HTERT RPE-1 (cell line): Measurements from ENCODE around the gene NME3.
"Not testable (repeated sequence)": the region's sequence is repeated elsewhere in the genome, so short reads cannot be mapped to it uniquely, and the experiment has no call there.

Experiments used
- in situ Hi-C: fragments of 300-500 bp; cut with MboI; formaldehyde crosslinking; loops from 4 replicates; pipeline ENCODE4 v1.14.3; 2020; ENCODE audit warnings: low sequenced_read_pairs

The NME3 gene

DNA sequence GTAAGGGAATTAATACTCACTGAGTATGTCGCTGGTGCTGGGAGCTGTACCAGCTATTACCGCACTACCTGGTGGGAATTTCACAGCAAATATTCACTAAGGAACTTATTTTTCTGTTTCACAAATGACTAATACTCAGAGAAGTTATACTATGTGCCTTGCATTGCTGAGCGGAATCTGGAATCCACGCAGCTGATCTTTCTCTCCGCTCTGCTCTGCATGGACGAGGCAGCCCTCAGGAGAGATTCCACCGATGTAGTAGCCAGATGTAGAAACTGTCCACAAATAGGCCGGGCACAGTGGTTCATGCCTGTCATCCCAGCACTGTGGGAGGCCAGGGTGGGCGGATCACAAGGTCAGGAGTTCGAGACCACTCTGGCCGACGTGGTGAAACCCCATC lies 17.1 kb downstream of the NME3 start:
- in situ Hi-C loops, result no loop called here

- in situ Hi-C loops, result no loop called here
These were observed 18.5 kb downstream of the NME3 start for GRCh38 chr16:1752853-1753252.

- in situ Hi-C loops, result no loop called here
These were observed 19.4 kb downstream of the NME3 start for GRCh38 chr16:1751946-1752345.

DNA sequence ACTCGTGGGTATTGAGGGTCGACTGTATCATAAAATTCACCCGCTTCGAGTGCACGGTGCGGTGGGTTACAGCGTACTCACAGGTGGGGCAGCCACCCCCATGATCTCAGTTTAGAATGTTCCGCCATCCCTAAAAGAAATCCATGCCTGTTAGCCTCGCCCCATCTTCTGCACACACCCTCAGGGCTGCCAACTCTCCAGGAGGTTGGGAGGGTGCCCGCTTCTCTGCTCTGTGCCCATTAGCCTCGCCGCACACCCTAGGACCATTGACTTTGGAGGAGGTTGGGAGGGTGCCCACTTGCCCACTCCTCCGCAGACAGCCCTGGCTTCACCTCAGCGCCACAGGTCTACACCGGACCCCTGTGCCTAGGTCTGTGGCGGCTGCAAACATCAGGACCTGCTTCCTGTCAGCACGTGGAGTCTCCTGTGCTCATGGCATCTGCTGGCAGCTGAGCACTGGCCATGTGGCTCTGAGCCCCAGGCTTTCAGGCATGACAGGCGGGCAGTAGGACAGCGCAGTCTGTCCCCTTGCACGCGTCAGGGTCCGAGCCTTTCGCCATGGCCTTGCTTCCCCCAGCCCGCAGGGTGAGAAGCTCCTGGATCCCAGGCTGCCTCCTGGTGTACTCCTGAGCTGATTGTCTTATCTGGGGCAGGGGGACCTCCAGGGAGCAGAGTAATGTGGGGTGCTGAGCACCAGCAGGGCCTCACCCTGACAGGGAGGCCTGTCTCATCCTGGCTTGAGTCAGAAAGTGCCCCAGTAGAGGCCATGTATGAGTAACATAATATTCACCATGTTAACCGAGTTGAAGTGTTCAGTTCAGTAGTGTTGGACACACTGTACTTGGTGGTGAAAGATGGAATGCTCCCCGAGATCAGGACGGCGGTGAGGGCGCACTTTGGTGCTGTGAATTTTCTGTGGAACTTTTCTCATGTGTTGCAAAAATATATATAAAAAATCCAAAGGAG lies 21.9 kb downstream of the NME3 start:
- in situ Hi-C loops, result no loop called here

GRCh38 chr16:1747934-1748333 lies 23.4 kb downstream of the NME3 start:
- in situ Hi-C loops, result no loop called here

GRCh38 chr16:1746693-1747195 lies 24.6 kb downstream of the NME3 start:
- in situ Hi-C loops, result no loop called here

DNA sequence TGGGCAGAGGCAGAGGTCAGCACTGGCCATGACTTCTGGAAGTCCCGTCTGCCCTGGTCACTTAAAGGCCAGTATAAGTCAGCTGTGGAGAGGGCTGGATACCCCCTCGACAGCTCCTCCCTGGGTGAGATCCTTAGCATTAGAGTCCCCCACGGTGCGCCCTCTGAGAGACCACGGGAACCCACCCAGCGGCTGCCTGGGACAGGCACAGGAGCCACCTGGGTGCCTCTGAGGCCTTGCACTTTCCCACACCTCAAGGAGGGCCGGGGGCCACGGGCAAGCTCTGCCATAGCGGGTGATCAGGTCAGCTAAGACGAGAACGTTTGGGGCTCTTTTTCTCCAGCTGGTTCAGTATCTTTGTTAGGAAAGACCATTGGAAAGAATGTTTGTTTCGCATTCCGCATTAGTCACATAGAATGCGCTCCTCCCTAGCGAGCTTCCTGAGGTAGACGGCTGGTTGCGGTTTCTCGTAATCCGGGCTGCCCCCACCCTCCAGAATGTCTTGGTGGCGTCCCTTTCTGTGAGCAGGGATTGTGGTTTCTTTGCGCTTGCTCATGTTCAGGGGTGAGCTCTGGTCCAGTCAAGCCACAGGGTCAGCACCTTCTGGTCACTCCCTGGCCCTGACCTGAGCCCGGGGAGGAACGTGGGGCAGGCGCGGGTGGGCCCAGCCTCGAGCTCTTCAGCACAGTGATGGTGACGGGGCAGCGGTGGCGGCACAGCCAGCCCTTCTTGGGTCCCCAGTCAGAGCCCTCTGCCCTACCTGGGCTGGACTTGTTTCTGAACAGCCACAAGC lies 25.2 kb downstream of the NME3 start:
- in situ Hi-C loops, result no loop called here

- in situ Hi-C loops, result no loop called here
These were observed 26.0 kb downstream of the NME3 start for GRCh38 chr16:1745181-1745899.

DNA sequence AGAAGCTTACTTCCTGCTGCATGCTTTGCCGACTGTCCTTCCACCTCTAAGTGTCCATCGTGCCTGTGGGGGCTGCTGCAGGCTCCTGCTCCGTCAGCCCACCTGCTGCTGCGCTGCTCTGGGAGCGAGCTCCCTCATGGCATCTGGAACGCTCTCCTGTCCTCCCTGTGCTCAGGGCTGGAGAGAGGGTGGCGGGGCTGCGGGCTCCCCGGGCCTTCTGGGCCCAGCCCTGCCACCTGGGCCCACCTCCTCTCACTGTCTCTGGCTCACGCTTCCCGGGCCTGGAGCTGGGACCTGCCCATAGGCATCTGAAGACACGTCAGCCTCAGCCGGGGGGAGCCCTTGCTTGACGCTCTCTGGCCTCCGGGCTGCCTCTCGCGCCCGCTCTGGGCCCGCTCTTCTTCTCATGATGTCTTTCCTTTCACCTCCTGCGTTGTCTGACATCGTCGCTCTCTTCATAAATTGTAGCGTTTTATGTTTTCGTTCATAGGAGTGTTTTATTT lies 27.0 kb downstream of the NME3 start:
- in situ Hi-C loops, result no loop called here

GRCh38 chr16:1743376-1744337 lies 27.7 kb downstream of the NME3 start:
- in situ Hi-C loops, result no loop called here

DNA sequence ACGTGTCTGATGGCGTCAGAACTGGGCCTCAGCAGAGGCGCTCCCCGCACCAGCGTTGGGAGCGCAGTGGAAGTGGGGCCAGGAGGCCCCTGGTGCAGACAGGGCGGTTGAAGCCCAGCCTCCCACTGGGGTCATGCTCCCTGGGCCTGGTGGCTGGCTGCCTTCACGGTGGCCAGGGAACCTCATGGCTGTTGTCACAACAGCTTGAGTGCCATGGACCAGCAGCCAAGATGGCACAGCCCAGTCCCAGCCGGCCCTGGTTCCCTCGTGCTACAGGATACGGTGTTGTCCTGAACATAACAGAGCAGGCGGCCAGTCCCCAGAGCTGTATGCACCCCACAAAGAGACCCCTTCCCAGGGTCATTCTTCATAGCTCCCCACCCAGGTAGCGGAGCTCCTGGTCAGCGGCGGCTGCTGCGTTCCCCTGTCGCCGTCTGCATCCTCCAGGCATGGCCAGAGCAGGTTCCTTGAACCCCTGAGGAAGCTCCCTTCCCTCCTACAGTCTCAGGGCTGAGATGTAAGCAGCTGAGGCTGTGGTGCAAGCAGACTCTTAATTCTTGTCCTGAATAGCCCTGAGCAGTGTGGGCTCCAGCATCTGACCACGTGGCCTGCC lies 29.7 kb downstream of the NME3 start:
- in situ Hi-C loops, result no loop called here

GRCh38 chr16:1740781-1741490 lies 30.4 kb downstream of the NME3 start:
- in situ Hi-C loops, result no loop called here

- in situ Hi-C loops, result no loop called here
These were observed 31.1 kb downstream of the NME3 start for GRCh38 chr16:1740234-1740633.

DNA sequence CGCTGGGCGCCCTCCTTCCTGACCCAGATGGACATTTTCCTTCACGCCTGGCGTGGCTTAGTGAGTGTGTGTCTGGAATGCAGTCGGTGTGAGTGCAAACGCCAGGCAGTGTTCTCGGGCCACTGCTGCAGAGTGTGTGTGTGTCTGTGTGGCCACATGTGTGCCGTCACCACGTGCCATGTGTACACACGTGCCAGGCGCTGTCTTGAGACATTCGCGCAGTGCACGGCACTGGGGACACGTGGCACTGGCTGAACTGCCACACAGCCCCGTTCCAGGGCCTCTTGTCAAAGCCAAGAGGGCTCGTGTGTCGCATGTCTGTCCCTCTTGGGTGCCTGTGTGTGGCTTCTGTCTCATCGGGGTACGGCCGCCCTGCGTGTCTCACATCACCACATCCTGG lies 36.5 kb downstream of the NME3 start:
- in situ Hi-C loops, result no loop called here

- in situ Hi-C loops, result no loop called here
These were observed 37.2 kb downstream of the NME3 start for GRCh38 chr16:1734123-1734522.

GRCh38 chr16:1732551-1732987 lies 38.8 kb downstream of the NME3 start:
- in situ Hi-C loops, result not testable (repeated sequence)

DNA sequence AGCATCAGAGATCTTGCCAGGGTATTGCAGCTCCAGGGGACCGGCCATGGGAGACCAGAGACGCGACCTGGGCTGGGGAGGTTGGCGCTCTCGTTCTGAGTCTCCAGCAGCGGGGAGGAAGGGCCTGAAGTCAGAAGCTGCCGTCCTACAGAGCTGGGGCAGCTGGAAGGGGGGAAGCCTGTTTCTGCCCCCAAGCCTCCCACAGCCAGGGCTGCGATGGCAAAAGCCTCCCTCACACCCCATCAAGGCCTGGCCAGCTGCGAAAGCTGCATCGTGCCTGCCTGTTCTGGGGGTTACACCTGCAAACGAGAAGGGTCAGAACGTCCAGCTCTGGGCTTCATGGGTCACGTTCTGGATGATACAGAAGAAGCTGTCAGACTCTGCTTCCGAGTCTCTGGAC lies 39.3 kb downstream of the NME3 start:
- in situ Hi-C loops, result no loop called here

DNA sequence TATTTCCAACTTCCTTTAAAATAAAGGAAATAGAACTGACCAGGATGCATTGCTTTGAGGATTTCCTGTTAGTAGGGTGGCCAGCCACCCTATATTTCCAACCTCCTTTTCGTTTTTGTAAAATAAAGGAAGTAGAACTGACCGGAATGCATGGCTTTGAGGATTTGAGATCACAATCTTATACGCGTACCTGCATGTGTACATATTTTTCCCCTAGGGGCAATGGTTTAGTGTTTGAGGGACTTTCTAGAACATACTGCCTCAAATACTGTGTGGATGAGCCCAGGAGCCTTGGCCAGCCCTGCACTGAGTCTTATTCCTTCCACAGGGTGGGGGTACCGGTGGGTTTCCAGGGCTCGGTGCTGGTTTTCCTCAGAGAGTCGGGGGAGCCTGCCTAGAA lies 39.7 kb downstream of the NME3 start:
- in situ Hi-C loops, result no loop called here

- in situ Hi-C loops, result no loop called here
These were observed 40.3 kb downstream of the NME3 start for GRCh38 chr16:1731073-1731472.
